Astrocyte (in vitro differentiated cells and primary cell): Measurements from ENCODE around the gene TAF1C.

Source experiments
- CTCF ChIP-seq: IDR thresholded peaks from 2 replicates; pipeline ENCODE4 v1.5.1; 2011; ENCODE audit warnings: low read depth, mild to moderate bottlenecking, inconsistent platforms, low read length, moderate library complexity; ENCODE audit not compliant: insufficient read depth
- EZH2 ChIP-seq: IDR thresholded peaks from 2 replicates; pipeline ENCODE4 v1.6.1; 2012; ENCODE audit warnings: mild to moderate bottlenecking, low read length, inconsistent platforms; ENCODE audit not compliant: insufficient read depth

- no peak for TF ChIP-seq CTCF
- TF ChIP-seq EZH2, result no peak
Measured at GRCh38 chr16:84207879-84208278, 21.0 kb upstream of the TAF1C start.
